Upper lobe of left lung (tissue), 4 donors: ENCODE data around the gene ELMOD2.

Experiments used
- CTCF ChIP-seq, 6 experiments: fragments of 450-650 bp in 4 of 6; fragments of 200-600 bp in 2 of 6; sonication (generic) in 2 of 6; IDR thresholded peaks; one replicate each; pipeline ENCODE4 v1.5.1; 2016 to 2019; ENCODE audit warnings: antibody characterized with exemption in 6 of 6
- POLR2AphosphoS5 ChIP-seq, 2 donors: sonication (generic); formaldehyde crosslinking; IDR thresholded peaks; one replicate each; pipeline ENCODE4 v1.5.1; 2017; ENCODE audit warnings: antibody characterized with exemption in 2 of 2

- TF ChIP-seq CTCF (IDR thresholded peaks at IDR 0.05) (no peak), POLR2AphosphoS5 (IDR thresholded peaks at IDR 0.05) (no peak)
Observed at GRCh38 chr4:140497747-140498636, 26.0 kb upstream of the ELMOD2 start, which contains the start of gene MGAT4D.
